ENCODE results near the gene OR56A4.

- no peak for TF ChIP-seq NFRKB (IDR thresholded peaks at IDR 0.05)
- TF ChIP-seq SP1 (IDR thresholded peaks at IDR 0.05) = no peak
- no peak for TF ChIP-seq FOXM1 (IDR thresholded peaks at IDR 0.05; ENCODE audit: borderline replicate concordance)
- no peak for TF ChIP-seq LEF1 (IDR thresholded peaks at IDR 0.05; ENCODE audit: borderline replicate concordance)
- TF ChIP-seq FOXK2 (IDR thresholded peaks at IDR 0.05) = no peak
- TF ChIP-seq HDGF (IDR thresholded peaks at IDR 0.05; ENCODE audit: borderline replicate concordance) = no peak
- TF ChIP-seq ZNF384 (IDR thresholded peaks at IDR 0.05) = no peak
- TF ChIP-seq, protein P1, sequence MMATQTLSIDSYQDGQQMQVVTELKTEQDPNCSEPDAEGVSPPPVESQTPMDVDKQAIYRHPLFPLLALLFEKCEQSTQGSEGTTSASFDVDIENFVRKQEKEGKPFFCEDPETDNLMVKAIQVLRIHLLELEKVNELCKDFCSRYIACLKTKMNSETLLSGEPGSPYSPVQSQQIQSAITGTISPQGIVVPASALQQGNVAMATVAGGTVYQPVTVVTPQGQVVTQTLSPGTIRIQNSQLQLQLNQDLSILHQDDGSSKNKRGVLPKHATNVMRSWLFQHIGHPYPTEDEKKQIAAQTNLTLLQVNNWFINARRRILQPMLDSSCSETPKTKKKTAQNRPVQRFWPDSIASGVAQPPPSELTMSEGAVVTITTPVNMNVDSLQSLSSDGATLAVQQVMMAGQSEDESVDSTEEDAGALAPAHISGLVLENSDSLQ (IDR thresholded peaks at IDR 0.05) = no peak
- TF ChIP-seq BHLHE40 (IDR thresholded peaks at IDR 0.05; ENCODE audit: borderline replicate concordance) = no peak
- no peak for TF ChIP-seq FOXA1 (IDR thresholded peaks at IDR 0.05)
- no peak for TF ChIP-seq TARDBP (IDR thresholded peaks at IDR 0.05)
- no peak for TF ChIP-seq ELF4 (IDR thresholded peaks at IDR 0.05)
- no peak for TF ChIP-seq SUZ12 (IDR thresholded peaks at IDR 0.05)
Observed at GRCh38 chr11:6013042-6013441, 6.3 kb upstream of the OR56A4 start.
